ENCODE measurements around the gene P4HB.
A peak's percentile ranks its signal among the peaks of the same experiment; 100 is the strongest.

P4HB gene

GRCh38 chr17:81860756-81861568 is 627 bp upstream of the P4HB start:
- peak overlapping the region; percentile 87 for H3K4me3 ChIP-seq (ENCODE audit: low read depth, low read length)
- DNase-seq (ENCODE audit: low read depth): peak; percentile 100
- TF ChIP-seq CTCF (IDR thresholded peaks at IDR 0.05; ENCODE audit: low read depth, low read length, missing control alignments): no peak

- DNase-seq (ENCODE audit: low read depth): no peak
- H3K4me3 ChIP-seq (ENCODE audit: low read depth, low read length): peak overlapping the region; percentile 84
- no peak for TF ChIP-seq CTCF (IDR thresholded peaks at IDR 0.05; ENCODE audit: low read depth, low read length, missing control alignments)
These were observed 1.1 kb downstream of the P4HB start for GRCh38 chr17:81858967-81859905.

DNA sequence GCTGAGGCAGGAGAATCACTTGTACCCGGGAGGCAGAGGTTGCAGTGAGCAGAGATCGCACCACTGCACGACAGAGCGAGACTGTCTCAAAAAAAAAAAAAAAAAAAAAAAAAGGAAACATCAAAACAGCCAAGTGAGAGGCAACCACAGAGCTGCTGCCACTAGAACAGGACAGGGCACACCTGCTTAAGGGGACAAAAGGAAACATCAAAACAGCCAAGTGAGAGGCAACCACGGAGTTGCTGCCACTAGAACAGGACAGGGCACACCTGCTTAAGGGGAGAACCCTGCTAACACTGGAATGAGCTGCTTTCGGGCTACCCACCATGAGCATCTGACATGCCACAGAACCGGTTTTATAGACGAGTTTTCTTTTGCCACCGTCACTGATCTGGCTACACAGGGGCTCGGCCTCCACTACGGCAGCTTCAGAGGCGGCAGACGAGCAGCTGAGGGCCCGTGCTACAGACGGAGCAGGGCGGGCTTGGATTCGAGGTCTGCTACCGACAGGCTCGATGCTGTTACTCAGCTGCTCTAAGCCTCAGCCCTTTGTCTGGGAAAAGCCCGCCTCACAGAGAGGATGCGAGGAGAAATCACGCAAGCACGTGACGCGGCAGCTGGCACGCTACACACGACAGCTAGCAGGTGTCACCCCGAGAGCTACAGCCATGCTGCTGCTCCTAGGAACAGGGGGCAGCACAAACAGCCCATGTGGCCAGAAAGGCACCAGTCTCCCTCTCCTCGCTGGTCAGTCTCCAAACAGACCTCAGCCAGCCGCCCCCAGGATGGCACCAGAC is 2.0 kb downstream of the P4HB start:
- no peak for DNase-seq (ENCODE audit: low read depth)
- H3K4me3 ChIP-seq (ENCODE audit: low read depth, low read length): peak overlapping the region; percentile 84
- no peak for TF ChIP-seq CTCF (IDR thresholded peaks at IDR 0.05; ENCODE audit: low read depth, low read length, missing control alignments)

GRCh38 chr17:81854974-81855774 is 5.2 kb downstream of the P4HB start:
- no peak for DNase-seq (ENCODE audit: low read depth)
- H3K4me3 ChIP-seq (ENCODE audit: low read depth, low read length): no peak overlapping the region
- no peak for TF ChIP-seq CTCF (IDR thresholded peaks at IDR 0.05; ENCODE audit: low read depth, low read length, missing control alignments)

- no peak for DNase-seq (ENCODE audit: low read depth)
- no peak for TF ChIP-seq CTCF (IDR thresholded peaks at IDR 0.05; ENCODE audit: low read depth, low read length, missing control alignments)
- no peak overlapping the region for H3K4me3 ChIP-seq (ENCODE audit: low read depth, low read length)
These were observed 8.1 kb downstream of the P4HB start for GRCh38 chr17:81852237-81852636.

DNA sequence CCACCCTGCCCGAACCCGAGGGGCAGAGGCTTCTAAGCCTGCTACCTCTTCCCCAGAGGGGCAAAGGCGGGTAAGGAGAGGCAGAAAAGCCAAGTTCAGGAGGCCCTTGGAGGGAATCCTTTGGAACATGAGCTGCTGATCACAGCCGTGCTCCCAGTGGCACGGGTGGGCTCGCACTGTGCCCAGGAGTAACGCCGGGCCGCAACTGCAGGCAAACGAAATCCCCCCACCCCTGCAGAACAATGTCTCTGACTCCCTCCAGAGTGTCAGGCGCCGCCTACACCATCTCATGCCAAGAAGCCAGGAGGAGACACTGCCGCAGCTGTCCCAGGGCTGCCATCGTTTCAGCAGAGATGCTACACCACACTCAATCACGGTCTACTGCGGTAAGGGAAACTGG is 8.9 kb downstream of the P4HB start:
- no peak for TF ChIP-seq CTCF (IDR thresholded peaks at IDR 0.05; ENCODE audit: low read depth, low read length, missing control alignments)
- no peak for DNase-seq (ENCODE audit: low read depth)
- no peak overlapping the region for H3K4me3 ChIP-seq (ENCODE audit: low read depth, low read length)

All from GM12864 (cell line).